Prostate gland (tissue), 2 donors: ENCODE measurements around the gene CDRT4.

ENCODE experiments used
- CTCF ChIP-seq, 4 experiments: fragments of 200-600 bp in 2 of 4; fragments of 450-650 bp in 2 of 4; sonication (generic) in 2 of 4; IDR thresholded peaks; 1 replicate in 3 of 4; 2 replicates in 1 of 4; pipeline ENCODE4 v1.5.1; 2016 to 2019; ENCODE audit warnings: antibody characterized with exemption in 4 of 4, mild to moderate bottlenecking in 2 of 4, moderate library complexity in 2 of 4
- POLR2A ChIP-seq: fragments of 450-650 bp; IDR thresholded peaks from one replicate; pipeline ENCODE4 v1.6.1; 2016; ENCODE audit warnings: antibody characterized with exemption, mild to moderate bottlenecking

GRCh38 chr17:15501793-15502192 is 34.4 kb upstream of the CDRT4 start:
- TF ChIP-seq CTCF (IDR thresholded peaks at IDR 0.05) (no peak), POLR2A (no peak)
